ENCODE results near the gene ACER3. TPM values are rescaled to one million over a fixed set of nuclear protein-coding genes. Genes with fewer than 3 reads are reported as not detected.

Gene ACER3
- total and polyA plus RNA-seq, 8 donors: 2.0 to 13.2 (median 5.9) TPM

DNA sequence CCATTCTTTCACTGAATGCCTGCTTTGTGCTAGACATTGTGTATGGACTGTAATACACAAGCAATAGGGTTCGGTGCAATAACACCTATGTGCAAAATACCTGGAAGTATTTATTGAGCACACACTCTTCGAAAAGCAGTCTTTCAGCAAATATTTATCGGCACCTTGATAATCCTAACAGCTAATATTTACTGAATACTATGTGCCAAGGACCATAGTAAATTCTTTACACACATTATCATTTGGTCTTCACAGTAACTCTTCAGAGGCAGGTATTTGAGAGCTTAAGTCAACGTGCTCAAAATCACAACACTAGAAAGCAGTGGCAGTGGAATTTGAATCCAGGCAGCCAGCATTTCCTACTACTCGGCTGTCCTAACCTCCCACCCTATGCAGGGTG is 175.7 kb downstream of the ACER3 start:
- Histone ChIP-seq H3K4me1 (peaks cover 0 to 13% (median 8%) of the 10 kb centered on the region in 3 donors), H3K27me3 (peaks cover 0 to 6% (median 2%) of the 10 kb centered on the region in 4 donors), H3K36me3 (no peaks in the 10 kb centered on the region), H3K4me3 (no peak overlapping the region), H3K27ac (no peak overlapping the region), H3K9me3 (no peaks in the 10 kb centered on the region)
- WGBS, 2 donors: 12% methylated on average over 5 of the region's 5 CpGs
- ATAC-seq (peak; percentile 28 to 66 (median 36)), FAIRE-seq (no peak), DNase-seq (no peak)
- intact Hi-C loops (cut with DNase I): loop anchor here in 1 of 3 donors (5.0 kb wide), 1 partner anchor 304 kb away; no protein-coding TSS in a partner anchor
- TF ChIP-seq, protein P1, sequence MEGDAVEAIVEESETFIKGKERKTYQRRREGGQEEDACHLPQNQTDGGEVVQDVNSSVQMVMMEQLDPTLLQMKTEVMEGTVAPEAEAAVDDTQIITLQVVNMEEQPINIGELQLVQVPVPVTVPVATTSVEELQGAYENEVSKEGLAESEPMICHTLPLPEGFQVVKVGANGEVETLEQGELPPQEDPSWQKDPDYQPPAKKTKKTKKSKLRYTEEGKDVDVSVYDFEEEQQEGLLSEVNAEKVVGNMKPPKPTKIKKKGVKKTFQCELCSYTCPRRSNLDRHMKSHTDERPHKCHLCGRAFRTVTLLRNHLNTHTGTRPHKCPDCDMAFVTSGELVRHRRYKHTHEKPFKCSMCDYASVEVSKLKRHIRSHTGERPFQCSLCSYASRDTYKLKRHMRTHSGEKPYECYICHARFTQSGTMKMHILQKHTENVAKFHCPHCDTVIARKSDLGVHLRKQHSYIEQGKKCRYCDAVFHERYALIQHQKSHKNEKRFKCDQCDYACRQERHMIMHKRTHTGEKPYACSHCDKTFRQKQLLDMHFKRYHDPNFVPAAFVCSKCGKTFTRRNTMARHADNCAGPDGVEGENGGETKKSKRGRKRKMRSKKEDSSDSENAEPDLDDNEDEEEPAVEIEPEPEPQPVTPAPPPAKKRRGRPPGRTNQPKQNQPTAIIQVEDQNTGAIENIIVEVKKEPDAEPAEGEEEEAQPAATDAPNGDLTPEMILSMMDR (IDR thresholded peaks at IDR 0.05): no peak

DNA sequence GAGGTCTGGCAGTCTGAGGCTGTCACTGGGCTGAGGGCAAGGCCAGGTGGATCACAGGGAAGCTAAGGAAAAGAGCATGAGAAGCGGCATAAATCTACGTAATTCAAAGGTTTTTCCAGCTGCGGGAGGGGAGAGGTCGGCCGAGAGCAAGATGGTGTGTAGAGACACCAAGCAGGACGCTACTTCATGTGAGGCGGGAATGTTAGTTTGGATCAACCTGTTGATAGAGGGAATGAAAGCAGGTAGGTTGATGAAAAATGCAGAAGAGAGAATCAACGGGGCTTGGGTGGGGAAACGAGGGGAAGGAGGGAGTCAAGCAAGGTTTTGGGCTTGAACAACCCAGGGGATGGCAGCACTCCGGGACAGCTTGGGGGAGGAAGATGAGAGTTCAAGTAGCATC is 176.3 kb downstream of the ACER3 start:
- TF ChIP-seq, protein P1 (IDR thresholded peaks at IDR 0.05): no peak
- Histone ChIP-seq H3K27me3 (peaks cover 0 to 6% (median 2%) of the 10 kb centered on the region in 4 donors), H3K27ac (no peak overlapping the region), H3K9me3 (no peaks in the 10 kb centered on the region), H3K36me3 (no peaks in the 10 kb centered on the region), H3K4me1 (peaks cover 0 to 13% (median 8%) of the 10 kb centered on the region in 3 donors), H3K4me3 (no peak overlapping the region)
- DNase-seq: no peak
- no peak for FAIRE-seq
- intact Hi-C loops (cut with DNase I): loop anchor here in 1 of 3 donors (5.0 kb wide), 1 partner anchor 305 kb away; no protein-coding TSS in a partner anchor
- ATAC-seq: no peak
- WGBS, 2 donors: 66 to 71% methylated on average over 10 of the region's 10 CpGs

DNA sequence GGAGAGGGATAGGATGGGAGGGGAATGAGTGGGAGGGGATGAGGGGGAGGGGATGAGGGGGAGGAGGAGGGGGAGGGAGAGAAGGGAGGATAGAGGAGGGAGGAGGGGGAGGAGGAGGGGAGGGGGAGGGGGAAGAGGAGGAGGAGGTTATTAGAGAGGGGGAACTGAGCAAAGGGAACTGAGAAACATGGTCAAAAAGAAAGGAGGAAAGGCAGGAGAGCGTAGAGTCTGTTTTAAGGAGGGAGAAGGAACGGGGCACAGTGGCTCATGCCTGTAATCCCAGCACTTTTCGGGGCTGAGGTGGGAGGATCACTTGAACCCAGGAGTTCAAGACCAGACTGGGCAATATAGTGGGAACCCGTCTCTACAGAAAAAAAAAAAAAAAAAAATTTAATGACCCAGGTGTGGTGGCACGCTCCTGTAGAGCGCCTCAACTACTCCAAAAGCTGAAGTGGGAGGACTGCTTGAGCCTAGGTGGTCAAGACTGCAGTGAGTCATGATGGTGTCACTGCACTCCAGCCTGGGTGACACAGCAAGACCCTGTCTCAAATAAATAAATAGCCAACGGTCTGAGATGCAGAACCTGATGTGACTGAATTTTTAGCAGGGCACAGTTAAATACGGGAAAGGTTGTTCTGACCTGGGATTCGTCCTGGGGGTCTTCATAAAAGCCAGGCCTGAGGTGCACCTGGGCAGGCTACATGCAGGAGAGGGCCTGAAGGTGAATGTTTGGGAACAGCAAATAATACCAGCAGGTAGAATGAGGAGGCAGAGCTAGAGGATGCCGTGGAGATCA is 177.5 kb downstream of the ACER3 start:
- Histone ChIP-seq H3K27me3 (peaks cover 0 to 6% (median 0%) of the 10 kb centered on the region in 4 donors), H3K9me3 (no peaks in the 10 kb centered on the region), H3K27ac (no peak overlapping the region), H3K4me1 (peaks cover 0 to 13% (median 8%) of the 10 kb centered on the region in 3 donors), H3K4me3 (no peak overlapping the region), H3K36me3 (no peaks in the 10 kb centered on the region)
- no peak for ATAC-seq
- FAIRE-seq: no peak
- TF ChIP-seq, protein P1 (IDR thresholded peaks at IDR 0.05): no peak
- DNase-seq: no peak
- 77 to 82% methylated on average over 10 of the region's 10 CpGs for WGBS, 2 donors
- intact Hi-C loops (cut with DNase I): loop anchor here in 1 of 3 donors (5.0 kb wide), 1 partner anchor 306 kb away; no protein-coding TSS in a partner anchor

DNA sequence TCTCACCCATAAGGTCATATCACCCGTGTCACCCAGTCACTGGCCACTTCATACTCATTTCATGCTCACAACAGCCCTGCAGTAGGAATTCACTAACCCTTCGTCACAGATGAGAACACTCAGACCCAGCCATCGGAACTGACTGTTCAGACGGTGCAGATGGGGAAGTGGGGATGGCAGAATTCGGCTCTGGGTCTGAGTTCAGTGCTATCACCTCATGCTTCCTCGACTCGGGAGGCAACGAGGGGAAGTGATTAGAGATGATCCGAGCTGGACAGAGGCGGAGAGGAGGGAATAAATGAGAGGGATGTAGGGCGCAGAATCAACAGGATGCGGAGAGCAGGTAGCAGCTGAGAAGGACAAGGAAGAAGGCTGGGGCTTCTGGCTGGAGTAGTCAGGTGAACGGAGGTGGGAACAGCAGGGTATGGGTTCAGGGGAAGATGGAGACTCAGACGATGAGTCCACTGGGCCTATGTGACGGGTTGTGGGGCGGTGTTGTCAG is 178.2 kb downstream of the ACER3 start:
- no peak overlapping the region for H3K4me3 ChIP-seq
- ATAC-seq: no peak

More for the DNA sequence above, 178.2 kb downstream of the ACER3 start:
- intact Hi-C loops (cut with DNase I): loop anchor here in 1 of 3 donors (5.0 kb wide), 1 partner anchor 307 kb away; no protein-coding TSS in a partner anchor
- FAIRE-seq (no peak), DNase-seq (no peak)
- Histone ChIP-seq H3K36me3 (no peaks in the 10 kb centered on the region), H3K9me3 (no peaks in the 10 kb centered on the region), H3K27ac (no peak overlapping the region), H3K4me1 (peaks cover 0 to 13% (median 8%) of the 10 kb centered on the region in 3 donors), H3K27me3 (peaks cover 0 to 6% (median 0%) of the 10 kb centered on the region in 4 donors)
- WGBS, 2 donors: 69 to 70% methylated on average over 16 of the region's 16 CpGs
- TF ChIP-seq, protein P1 (IDR thresholded peaks at IDR 0.05): no peak
